Epithelial cell of proximal tubule (primary cell): Measurements from ENCODE around the gene DGKZ. TPM values are rescaled to one million over a fixed set of nuclear protein-coding genes. Genes with fewer than 3 reads are reported as not detected.

ENCODE experiments used
- DNase-seq: peaks from one replicate; pipeline ENCODE4 v3.0.0-alpha.2; 2011; ENCODE audit warnings: low read depth
- H3K4me3 ChIP-seq: 2 replicates; pipeline ENCODE4 v1.5.1; 2011; ENCODE audit warnings: low read depth, mild to moderate bottlenecking, low read length
- CTCF ChIP-seq: conservative IDR thresholded peaks from 2 replicates; pipeline ENCODE4 v1.5.1; 2012; ENCODE audit warnings: low read depth, mild to moderate bottlenecking, low read length
- total RNA-seq: library from RNA; depleted of rRNA; stranded (reverse); fragments of >200 nt; gene quantifications from 2 replicates; pipeline ENCODE4 v1.2.3, GENCODE V29; 2015

The DGKZ gene
- total RNA-seq, 1 donor from 2014 or later, result 41.1 TPM

- DNase-seq, result no peak
- no peak overlapping the region for H3K4me3 ChIP-seq
- TF ChIP-seq CTCF, result no peak
Observed at GRCh38 chr11:46361283-46362155, 14.3 kb downstream of the DGKZ start.

GRCh38 chr11:46362156-46363030 lies 15.1 kb downstream of the DGKZ start:
- TF ChIP-seq CTCF, result no peak
- H3K4me3 ChIP-seq, result no peak overlapping the region
- DNase-seq, result no peak

GRCh38 chr11:46363031-46363407 lies 15.8 kb downstream of the DGKZ start:
- TF ChIP-seq CTCF, result no peak
- DNase-seq, result no peak
- H3K4me3 ChIP-seq, result no peak overlapping the region

- TF ChIP-seq CTCF, result no peak
- H3K4me3 ChIP-seq, result no peak overlapping the region
- DNase-seq, result no peak
Observed at GRCh38 chr11:46363455-46364005, 16.3 kb downstream of the DGKZ start.

GRCh38 chr11:46364056-46364455 lies 16.8 kb downstream of the DGKZ start:
- no peak for TF ChIP-seq CTCF
- no peak for DNase-seq
- H3K4me3 ChIP-seq, result no peak overlapping the region

- DNase-seq, result no peak
- no peak overlapping the region for H3K4me3 ChIP-seq
- TF ChIP-seq CTCF, result no peak
Observed at GRCh38 chr11:46364791-46365190, 17.5 kb downstream of the DGKZ start.
